SK-N-SH (cell line): ENCODE results near the gene MGST2.

Experiments
- CHD2 ChIP-seq: fragments of 150-350 bp; IDR thresholded peaks from 2 replicates; pipeline ENCODE4 v1.6.1; 2018; ENCODE audit warnings: low read length; ENCODE audit not compliant: partially characterized antibody
- CTCF ChIP-seq: fragments of 200-600 bp; sonication (generic); IDR thresholded peaks from 2 replicates; pipeline ENCODE4 v1.6.1; 2017; ENCODE audit warnings: antibody characterized with exemption, mild to moderate bottlenecking, moderate library complexity
- ELF1 ChIP-seq: IDR thresholded peaks from 2 replicates; pipeline ENCODE4 v1.4.0; 2012
- NFIC ChIP-seq: IDR thresholded peaks from 2 replicates; pipeline ENCODE4 v1.4.0; 2012; ENCODE audit warnings: borderline replicate concordance
- TCF12 ChIP-seq: IDR thresholded peaks from 2 replicates; pipeline ENCODE4 v1.4.0; 2012

GRCh38 chr4:139643042-139643895, 22.4 kb upstream of the MGST2 start:
- TF ChIP-seq ELF1 (no peak), CTCF (no peak), CHD2 (no peak), TCF12 (no peak), NFIC (no peak)
